ENCODE results near the gene MAPKAPK3.
A peak's percentile ranks its signal among the peaks of the same experiment; 100 is the strongest.

DNA sequence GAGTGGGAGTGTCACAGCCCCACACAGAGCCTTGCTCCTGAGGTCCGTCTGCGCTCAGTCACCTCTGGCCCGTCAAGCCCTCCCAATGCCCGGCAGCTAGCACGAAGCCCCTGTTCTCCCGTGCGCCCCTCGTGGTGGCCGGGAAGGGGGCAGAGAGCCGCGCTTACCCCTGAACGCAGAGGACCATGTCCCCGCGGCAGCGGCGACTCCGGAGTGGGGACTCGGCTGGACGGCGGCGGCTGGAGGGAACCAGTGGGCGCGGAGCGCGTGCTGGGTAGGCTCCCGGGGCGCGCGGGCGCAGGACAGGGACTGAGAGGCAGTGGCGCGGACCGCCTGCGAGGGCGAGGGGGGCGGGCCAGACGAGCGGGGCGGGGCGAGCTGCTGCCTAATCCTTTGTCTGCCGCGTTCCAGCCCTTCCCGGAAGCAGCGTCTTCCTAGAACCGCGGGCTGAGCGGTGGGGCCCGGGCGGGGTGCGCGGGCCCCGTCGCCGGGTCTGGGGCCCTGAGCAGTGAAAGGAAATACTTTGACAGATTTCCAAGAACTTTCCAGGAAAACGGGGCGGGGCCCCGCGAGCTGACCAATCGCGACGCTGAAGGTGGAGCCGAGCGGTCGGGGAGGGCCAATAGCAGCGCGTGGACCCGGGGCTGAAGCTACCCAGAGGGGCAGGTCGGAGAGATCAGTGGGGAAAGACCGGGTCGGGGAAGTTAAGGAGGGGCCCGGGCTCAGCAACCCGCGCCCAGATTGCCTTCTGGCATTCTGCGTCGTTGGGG lies 5.3 kb upstream of the MAPKAPK3 start, which contains the start of gene CISH:
- TF ChIP-seq POLR2A (IDR thresholded peaks at IDR 0.05) (peak; percentile 70 to 77), EP300 (IDR thresholded peaks at IDR 0.05) (peak; percentile 76 to 92)
- TF ChIP-seq, protein P1, sequence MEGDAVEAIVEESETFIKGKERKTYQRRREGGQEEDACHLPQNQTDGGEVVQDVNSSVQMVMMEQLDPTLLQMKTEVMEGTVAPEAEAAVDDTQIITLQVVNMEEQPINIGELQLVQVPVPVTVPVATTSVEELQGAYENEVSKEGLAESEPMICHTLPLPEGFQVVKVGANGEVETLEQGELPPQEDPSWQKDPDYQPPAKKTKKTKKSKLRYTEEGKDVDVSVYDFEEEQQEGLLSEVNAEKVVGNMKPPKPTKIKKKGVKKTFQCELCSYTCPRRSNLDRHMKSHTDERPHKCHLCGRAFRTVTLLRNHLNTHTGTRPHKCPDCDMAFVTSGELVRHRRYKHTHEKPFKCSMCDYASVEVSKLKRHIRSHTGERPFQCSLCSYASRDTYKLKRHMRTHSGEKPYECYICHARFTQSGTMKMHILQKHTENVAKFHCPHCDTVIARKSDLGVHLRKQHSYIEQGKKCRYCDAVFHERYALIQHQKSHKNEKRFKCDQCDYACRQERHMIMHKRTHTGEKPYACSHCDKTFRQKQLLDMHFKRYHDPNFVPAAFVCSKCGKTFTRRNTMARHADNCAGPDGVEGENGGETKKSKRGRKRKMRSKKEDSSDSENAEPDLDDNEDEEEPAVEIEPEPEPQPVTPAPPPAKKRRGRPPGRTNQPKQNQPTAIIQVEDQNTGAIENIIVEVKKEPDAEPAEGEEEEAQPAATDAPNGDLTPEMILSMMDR (IDR thresholded peaks at IDR 0.05), result peak in 4 of 5 experiments; percentile 14 to 49 (median 36)
